Measurements from ENCODE around the gene ADAM12. TPM values are rescaled to one million over a fixed set of nuclear protein-coding genes. Genes with fewer than 3 reads are reported as not detected.
A peak's percentile ranks its signal among the peaks of the same experiment; 100 is the strongest.

Gene ADAM12
- total and polyA plus RNA-seq, 2 donors (not counting 3 experiments of a cell fraction or from before 2014, with no cell fraction given) = 0.22 to 0.33 TPM

GRCh38 chr10:126013489-126014281 lies 374.6 kb downstream of the ADAM12 start:
- no peaks in the 10 kb centered on the region for H3K36me3 ChIP-seq (ENCODE audit: control insufficient read depth in 2 of 2, extremely low read depth in 1 of 2, insufficient read depth in 2 of 2, low read length in 2 of 2)
- H3K4me3 ChIP-seq (replicated peaks in 1 of 3; ENCODE audit: insufficient read depth in 1 of 3, low read depth in 1 of 3, low read length in 3 of 3) = no peak overlapping the region
- ChIA-PET CTCF (interaction anchor here (1.1 kb wide), 1 partner anchor 14 kb away, joined by 3 read pairs; no protein-coding TSS in a partner anchor), POLR2A (no interaction called here)
- peak overlapping the region; percentile 43 for H2AFZ ChIP-seq (ENCODE audit: low read depth, low read length)
- H4K20me1 ChIP-seq (replicated peaks; ENCODE audit: control insufficient read depth, extremely low read depth, insufficient read depth, low read length) = no peaks in the 10 kb centered on the region
- H3K9me1 ChIP-seq (replicated peaks; ENCODE audit: control insufficient read depth, extremely low read depth, insufficient read depth, low read length) = no peaks in the 10 kb centered on the region
- dilution Hi-C loops (cut with MboI; ENCODE audit: extremely low pct_ligation_motif_present, low sequenced_read_pairs) (no loop called here), intact Hi-C loops (cut with micrococcal nuclease) (loop anchor here (2.0 kb wide), 1 partner anchor 49 kb away; no protein-coding TSS in a partner anchor)
- H3K27ac ChIP-seq (ENCODE audit: insufficient read depth, low read depth, low read length) = no peak overlapping the region
- FAIRE-seq (peak; percentile 59), DNase-seq (ENCODE audit: low read depth, low spot score) (peak; percentile 54)
- H3K4me1 ChIP-seq (ENCODE audit: control insufficient read depth, extremely low read depth, insufficient read depth, low read length) = peaks cover 11% of the 10 kb centered on the region
- no TSS peak for BruUV-seq (replicated peaks)
- H3K4me2 ChIP-seq (ENCODE audit: insufficient read depth, low read length) = no peak overlapping the region
- no peaks in the 10 kb centered on the region for H3K27me3 ChIP-seq (ENCODE audit: control insufficient read depth in 2 of 2, insufficient read depth in 2 of 2, low read length in 2 of 2)
- no peak overlapping the region for H3K9ac ChIP-seq (replicated peaks; ENCODE audit: extremely low read depth, insufficient read depth, low read length)
- no peaks in the 10 kb centered on the region for H3K9me3 ChIP-seq (replicated peaks; ENCODE audit: control insufficient read depth, insufficient read depth, low read length)
- H3K79me2 ChIP-seq (ENCODE audit: control insufficient read depth, insufficient read depth, low read length) = no peaks in the 10 kb centered on the region
- TF ChIP-seq CTCF (IDR thresholded peaks at IDR 0.05; ENCODE audit: extremely low read depth in 1 of 2, insufficient read depth in 1 of 2, low read depth in 1 of 2, low read length in 2 of 2) (no peak), MYC (IDR thresholded peaks at IDR 0.05; ENCODE audit: low read depth, low read length) (no peak), MAX (IDR thresholded peaks at IDR 0.05; ENCODE audit: insufficient read depth, insufficient read length) (no peak), POLR2AphosphoS5 (IDR thresholded peaks at IDR 0.05; ENCODE audit: insufficient read depth, low read depth, low read length) (peak; percentile 48), JUN (IDR thresholded peaks at IDR 0.05; ENCODE audit: borderline replicate concordance, insufficient read depth, insufficient read length, low read depth) (no peak), FOS (IDR thresholded peaks at IDR 0.05; ENCODE audit: borderline replicate concordance, insufficient read depth, low read length) (peak; percentile 89), GATA2 (IDR thresholded peaks at IDR 0.05; ENCODE audit: insufficient read depth, insufficient read length, low read depth, low read length) (peak; percentile 70), EZH2 (IDR thresholded peaks at IDR 0.05; ENCODE audit: borderline replicate concordance, low read depth, low read length, severe bottlenecking) (no peak), POLR2A (IDR thresholded peaks at IDR 0.05; ENCODE audit: low read depth, low read length) (no peak)
